Activated T-cell treated with anti-CD3 and anti-CD28 coated beads, Interleukin-2, amount 50 U/mL, for 4 hours (primary cell): ENCODE data around the gene TMBIM4. TPM values are rescaled to one million over a fixed set of nuclear protein-coding genes. Genes with fewer than 3 reads are reported as not detected.
"Not testable (repeated sequence)": the region's sequence is repeated elsewhere in the genome, so short reads cannot be mapped to it uniquely, and the experiment has no call there.

ENCODE experiments used
- ATAC-seq, 2 donors: fragments of 200-7000 bp; cut with Tn5 transposase; one replicate each; pipeline ENCODE4 v1.10.0; 2021
- DNase-seq: peaks from one replicate; pipeline ENCODE4 v3.0.0-alpha.2; 2020
- H3K27me3 Mint-ChIP-seq: one replicate; pipeline ENCODE4 v1.8.0; 2021; ENCODE audit warnings: low read depth, mixed read lengths
- H3K36me3 Mint-ChIP-seq: one replicate; pipeline ENCODE4 v1.8.0; 2022; ENCODE audit warnings: mixed read lengths; ENCODE audit not compliant: insufficient read depth
- H3K4me1 Mint-ChIP-seq: one replicate; pipeline ENCODE4 v1.8.0; 2021; ENCODE audit warnings: low read depth, mixed read lengths
- H3K4me3 Mint-ChIP-seq: one replicate; pipeline ENCODE4 v1.8.0; 2021; ENCODE audit warnings: mild to moderate bottlenecking, moderate library complexity, mixed read lengths
- H3K9me3 Mint-ChIP-seq: one replicate; pipeline ENCODE4 v1.8.0; 2021; ENCODE audit warnings: mixed read lengths
- total RNA-seq, 3 donors: library from RNA; stranded (reverse); gene quantifications; one replicate each; pipeline ENCODE4 v1.2.1, GENCODE V29; 2021

Gene TMBIM4
- total RNA-seq, result 10 to 100 TPM; 69.9 to 86.1 (median 78.2) TPM

- ATAC-seq (peak; percentile 85 to 86), DNase-seq (peak; percentile 76)
- H3K27me3 Mint-ChIP-seq, result no peaks in the 10 kb centered on the region
- H3K36me3 Mint-ChIP-seq, result peaks cover 31% of the 10 kb centered on the region
- H3K4me3 Mint-ChIP-seq, result peak within 1 kb of the TSS; percentile 94
- H3K9me3 Mint-ChIP-seq, result peaks cover 4% of the 10 kb centered on the region
- peaks cover 44% of the 10 kb centered on the region for H3K4me1 Mint-ChIP-seq
Measured at GRCh38 chr12:66169221-66170170, at the start of gene TMBIM4. TMBIM4 (minus strand) TSS chr12:66169996; CDS start chr12:66169951, 45 bp downstream.

- DNase-seq (no peak), ATAC-seq (no peak)
- Mint-ChIP-seq H3K9me3 (peaks cover 10% of the 10 kb centered on the region), H3K4me1 (peaks cover 2% of the 10 kb centered on the region), H3K4me3 (no peak overlapping the region), H3K27me3 (peaks cover 4% of the 10 kb centered on the region), H3K36me3 (no peaks in the 10 kb centered on the region)
Measured at GRCh38 chr12:66217342-66217917, 47.6 kb upstream of the TMBIM4 start.

- not testable (repeated sequence) for ATAC-seq, H3K4me1 Mint-ChIP-seq, H3K4me3 Mint-ChIP-seq, DNase-seq, H3K36me3 Mint-ChIP-seq, H3K9me3 Mint-ChIP-seq
- H3K27me3 Mint-ChIP-seq, result peaks cover 25% of the 10 kb centered on the region
Measured at GRCh38 chr12:66213011-66213410, 43.2 kb upstream of the TMBIM4 start.

GRCh38 chr12:66211573-66211972 lies 41.8 kb upstream of the TMBIM4 start:
- not testable (repeated sequence) for DNase-seq, H3K4me3 Mint-ChIP-seq, H3K36me3 Mint-ChIP-seq, ATAC-seq, H3K4me1 Mint-ChIP-seq, H3K9me3 Mint-ChIP-seq
- H3K27me3 Mint-ChIP-seq, result peaks cover 26% of the 10 kb centered on the region

GRCh38 chr12:66210840-66211239 lies 41.0 kb upstream of the TMBIM4 start:
- peaks cover 3% of the 10 kb centered on the region for H3K4me1 Mint-ChIP-seq
- H3K4me3 Mint-ChIP-seq, result no peak overlapping the region
- peaks cover 3% of the 10 kb centered on the region for H3K9me3 Mint-ChIP-seq
- no peaks in the 10 kb centered on the region for H3K36me3 Mint-ChIP-seq
- no peak for DNase-seq
- ATAC-seq, result no peak
- peaks cover 26% of the 10 kb centered on the region for H3K27me3 Mint-ChIP-seq

GRCh38 chr12:66206141-66206540 lies 36.3 kb upstream of the TMBIM4 start:
- peaks cover 16% of the 10 kb centered on the region for H3K27me3 Mint-ChIP-seq
- H3K9me3 Mint-ChIP-seq, result peaks cover 3% of the 10 kb centered on the region
- H3K4me1 Mint-ChIP-seq, result peaks cover 18% of the 10 kb centered on the region
- ATAC-seq (no peak), DNase-seq (no peak)
- H3K4me3 Mint-ChIP-seq, result no peak overlapping the region
- no peaks in the 10 kb centered on the region for H3K36me3 Mint-ChIP-seq

- Mint-ChIP-seq H3K4me3 (no peak overlapping the region), H3K9me3 (peaks cover 10% of the 10 kb centered on the region), H3K4me1 (peaks cover 18% of the 10 kb centered on the region), H3K36me3 (no peaks in the 10 kb centered on the region), H3K27me3 (peaks cover 9% of the 10 kb centered on the region)
- DNase-seq (no peak), ATAC-seq (peak; percentile 79 to 89)
Measured at GRCh38 chr12:66203820-66204219, 34.0 kb upstream of the TMBIM4 start.

- H3K36me3 Mint-ChIP-seq, result no peaks in the 10 kb centered on the region
- H3K4me3 Mint-ChIP-seq, result no peak overlapping the region
- peaks cover 23% of the 10 kb centered on the region for H3K4me1 Mint-ChIP-seq
- no peak for ATAC-seq
- peaks cover 11% of the 10 kb centered on the region for H3K27me3 Mint-ChIP-seq
- DNase-seq, result no peak
- H3K9me3 Mint-ChIP-seq, result peaks cover 7% of the 10 kb centered on the region
Measured at GRCh38 chr12:66199831-66200509, 30.2 kb upstream of the TMBIM4 start.

GRCh38 chr12:66199141-66199540 lies 29.3 kb upstream of the TMBIM4 start:
- peaks cover 14% of the 10 kb centered on the region for H3K27me3 Mint-ChIP-seq
- H3K36me3 Mint-ChIP-seq, result no peaks in the 10 kb centered on the region
- no peak for DNase-seq
- ATAC-seq, result no peak
- H3K9me3 Mint-ChIP-seq, result peaks cover 7% of the 10 kb centered on the region
- H3K4me3 Mint-ChIP-seq, result no peak overlapping the region
- H3K4me1 Mint-ChIP-seq, result peaks cover 16% of the 10 kb centered on the region

- no peak for ATAC-seq
Measured at GRCh38 chr12:66197495-66197921, 27.7 kb upstream of the TMBIM4 start.

GRCh38 chr12:66196806-66197205 lies 27.0 kb upstream of the TMBIM4 start:
- Mint-ChIP-seq H3K9me3 (peaks cover 7% of the 10 kb centered on the region), H3K4me3 (no peak overlapping the region), H3K27me3 (peaks cover 22% of the 10 kb centered on the region), H3K36me3 (no peaks in the 10 kb centered on the region), H3K4me1 (peaks cover 5% of the 10 kb centered on the region)
- ATAC-seq (peak; percentile 88 to 95), DNase-seq (no peak)

More at GRCh38 chr12:66197495-66197921, 27.7 kb upstream of the TMBIM4 start:
- H3K27me3 Mint-ChIP-seq, result peaks cover 22% of the 10 kb centered on the region
- no peak overlapping the region for H3K4me3 Mint-ChIP-seq
- no peak for DNase-seq
- peaks cover 7% of the 10 kb centered on the region for H3K9me3 Mint-ChIP-seq
- H3K36me3 Mint-ChIP-seq, result no peaks in the 10 kb centered on the region
- H3K4me1 Mint-ChIP-seq, result peaks cover 5% of the 10 kb centered on the region

- H3K27me3 Mint-ChIP-seq, result peaks cover 34% of the 10 kb centered on the region
- ATAC-seq (no peak), DNase-seq (no peak)
- H3K4me3 Mint-ChIP-seq, result no peak overlapping the region
- peaks cover 4% of the 10 kb centered on the region for H3K9me3 Mint-ChIP-seq
- H3K36me3 Mint-ChIP-seq, result no peaks in the 10 kb centered on the region
- H3K4me1 Mint-ChIP-seq, result peaks cover 10% of the 10 kb centered on the region
Measured at GRCh38 chr12:66195242-66195641, 25.4 kb upstream of the TMBIM4 start.

- Mint-ChIP-seq H3K27me3 (peaks cover 39% of the 10 kb centered on the region), H3K4me1 (peaks cover 10% of the 10 kb centered on the region), H3K4me3 (no peak overlapping the region), H3K9me3 (no peaks in the 10 kb centered on the region), H3K36me3 (no peaks in the 10 kb centered on the region)
- ATAC-seq (no peak), DNase-seq (no peak)
Measured at GRCh38 chr12:66194122-66194521, 24.3 kb upstream of the TMBIM4 start.

GRCh38 chr12:66191547-66192126 lies 21.8 kb upstream of the TMBIM4 start:
- ATAC-seq (no peak), DNase-seq (no peak)
- H3K36me3 Mint-ChIP-seq, result no peaks in the 10 kb centered on the region
- H3K4me3 Mint-ChIP-seq, result no peak overlapping the region
- H3K9me3 Mint-ChIP-seq, result peaks cover 2% of the 10 kb centered on the region
- peaks cover 56% of the 10 kb centered on the region for H3K27me3 Mint-ChIP-seq
- H3K4me1 Mint-ChIP-seq, result peaks cover 15% of the 10 kb centered on the region
